OCI-LY7 (cell line): ENCODE measurements around the gene GNAQ. TPM values are rescaled to one million over a fixed set of nuclear protein-coding genes. Genes with fewer than 3 reads are reported as not detected.

Source experiments
- BruUV-seq: library from RNA; stranded (reverse); fragments of 400-500 nt; replicated peaks from 2 replicates; lab custom pipeline; 2021; lab: Mats Ljungman, UMichigan
- CTCF ChIA-PET: fragments of 300-600 bp; sonication (Branson Sonifier 250); formaldehyde crosslinking; loops from one replicate; lab custom pipeline; 2022; ENCODE audit warnings: antibody characterized with exemption; ENCODE audit not compliant: unreplicated experiment; lab: Charles Lee
- POLR2A ChIA-PET: fragments of 300-600 bp; sonication (Branson Sonifier 250); formaldehyde crosslinking; loops from one replicate; lab custom pipeline; 2022; ENCODE audit warnings: antibody characterized with exemption; lab: Charles Lee
- DNase-seq: peaks from one replicate; pipeline ENCODE4 v3.0.0-alpha.2; 2015; ENCODE audit warnings: low spot score
- H2AFZ ChIP-seq: fragments of 200-600 bp; sonication (generic), shearing (Covaris generic); 2 replicates; pipeline ENCODE4 v1.6.1; 2014; ENCODE audit warnings: mild to moderate bottlenecking, antibody characterized with exemption, low read length, moderate library complexity
- H3K27ac ChIP-seq: fragments of 200-600 bp; sonication (generic); 2 replicates; pipeline ENCODE4 v1.5.1; 2014; ENCODE audit warnings: mixed run types, low read depth, mild to moderate bottlenecking, moderate library complexity, low read length, inconsistent platforms; ENCODE audit not compliant: poor library complexity, severe bottlenecking
- H3K36me3 ChIP-seq: fragments of 200-600 bp; sonication (generic); 2 replicates; pipeline ENCODE4 v1.6.1; 2014; ENCODE audit warnings: mild to moderate bottlenecking, antibody characterized with exemption, low read length, moderate library complexity, mixed read lengths; ENCODE audit not compliant: insufficient read depth
- H3K4me1 ChIP-seq: fragments of 200-600 bp; sonication (generic); 2 replicates; pipeline ENCODE4 v1.5.1; 2014; ENCODE audit warnings: mild to moderate bottlenecking, low read length; ENCODE audit not compliant: insufficient read depth, poor library complexity, severe bottlenecking
- H3K4me2 ChIP-seq: fragments of 200-600 bp; sonication (generic); 2 replicates; pipeline ENCODE4 v1.6.1; 2014; ENCODE audit warnings: mild to moderate bottlenecking, low read length
- H3K4me3 ChIP-seq: fragments of 200-600 bp; sonication (generic); 2 replicates; pipeline ENCODE4 v1.5.1; 2014; ENCODE audit warnings: mild to moderate bottlenecking, low read depth, low read length; ENCODE audit not compliant: poor library complexity, severe bottlenecking
- H3K79me2 ChIP-seq: fragments of 200-600 bp; sonication (generic); 2 replicates; pipeline ENCODE4 v1.6.1; 2016; ENCODE audit warnings: low read depth, mild to moderate bottlenecking, low read length, moderate library complexity, mixed read lengths; ENCODE audit not compliant: insufficient read depth
- H3K9me2 ChIP-seq: fragments of 200-600 bp; sonication (generic); 2 replicates; pipeline ENCODE4 v1.6.1; 2016; ENCODE audit warnings: mild to moderate bottlenecking, low read length, mixed read lengths; ENCODE audit not compliant: insufficient read depth
- H3K9me3 ChIP-seq: fragments of 200-600 bp; sonication (generic); 2 replicates; pipeline ENCODE4 v1.6.1; 2014; ENCODE audit warnings: mild to moderate bottlenecking, mixed run types, low read length, mixed read lengths
- H4K20me1 ChIP-seq: fragments of 200-600 bp; sonication (generic); 2 replicates; pipeline ENCODE4 v1.6.1; 2014; ENCODE audit warnings: mild to moderate bottlenecking, antibody characterized with exemption, low read length, moderate library complexity, mixed read lengths; ENCODE audit not compliant: insufficient read depth
- EZH2phosphoT487 ChIP-seq: fragments of 200-600 bp; sonication (generic); IDR thresholded peaks from 2 replicates; pipeline ENCODE4 v1.6.1; 2018; ENCODE audit warnings: low read depth, borderline replicate concordance, mild to moderate bottlenecking, mixed run types, antibody characterized with exemption, low read length, moderate library complexity, mixed read lengths
- intact Hi-C: fragments of 100-400 bp; cut with micrococcal nuclease; formaldehyde crosslinking; loops from one replicate; pipeline ENCODE4 v1.10.0; 2022; ENCODE audit not compliant: unreplicated experiment
- total RNA-seq, 2 experiments: library from RNA; depleted of rRNA in 1 of 2; stranded (reverse); fragments of >200 nt in 1 of 2; shearing (Covaris generic) in 1 of 2; gene quantifications; 2 replicates each; pipeline ENCODE4 v1.2.3, GENCODE V29; 2014 to 2022
- TF ChIP-seq, protein P1 (sequence below): fragments of 200-600 bp; sonication (generic); conservative IDR thresholded peaks from 2 replicates; pipeline ENCODE4 v1.5.1; 2014; ENCODE audit warnings: mild to moderate bottlenecking, antibody characterized with exemption, low read length, moderate library complexity, mixed read lengths

GNAQ gene
- total RNA-seq, 2 experiments from 2014 or later: not detected

GRCh38 chr9:77677957-77678535 is 353.6 kb downstream of the GNAQ start:
- no peak overlapping the region for H3K4me3 ChIP-seq
- intact Hi-C loops: no loop called here
- DNase-seq: no peak
- no peak overlapping the region for H3K4me2 ChIP-seq
- no peak for TF ChIP-seq EZH2phosphoT487
- TF ChIP-seq, protein P1, sequence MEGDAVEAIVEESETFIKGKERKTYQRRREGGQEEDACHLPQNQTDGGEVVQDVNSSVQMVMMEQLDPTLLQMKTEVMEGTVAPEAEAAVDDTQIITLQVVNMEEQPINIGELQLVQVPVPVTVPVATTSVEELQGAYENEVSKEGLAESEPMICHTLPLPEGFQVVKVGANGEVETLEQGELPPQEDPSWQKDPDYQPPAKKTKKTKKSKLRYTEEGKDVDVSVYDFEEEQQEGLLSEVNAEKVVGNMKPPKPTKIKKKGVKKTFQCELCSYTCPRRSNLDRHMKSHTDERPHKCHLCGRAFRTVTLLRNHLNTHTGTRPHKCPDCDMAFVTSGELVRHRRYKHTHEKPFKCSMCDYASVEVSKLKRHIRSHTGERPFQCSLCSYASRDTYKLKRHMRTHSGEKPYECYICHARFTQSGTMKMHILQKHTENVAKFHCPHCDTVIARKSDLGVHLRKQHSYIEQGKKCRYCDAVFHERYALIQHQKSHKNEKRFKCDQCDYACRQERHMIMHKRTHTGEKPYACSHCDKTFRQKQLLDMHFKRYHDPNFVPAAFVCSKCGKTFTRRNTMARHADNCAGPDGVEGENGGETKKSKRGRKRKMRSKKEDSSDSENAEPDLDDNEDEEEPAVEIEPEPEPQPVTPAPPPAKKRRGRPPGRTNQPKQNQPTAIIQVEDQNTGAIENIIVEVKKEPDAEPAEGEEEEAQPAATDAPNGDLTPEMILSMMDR: no peak
- POLR2A ChIA-PET: no interaction called here
- H3K36me3 ChIP-seq: no peaks in the 10 kb centered on the region
- H3K9me2 ChIP-seq: no peaks in the 10 kb centered on the region
- H4K20me1 ChIP-seq: no peaks in the 10 kb centered on the region
- CTCF ChIA-PET: no interaction called here
- H3K4me1 ChIP-seq: no peaks in the 10 kb centered on the region
- H3K79me2 ChIP-seq: no peaks in the 10 kb centered on the region
- no peak overlapping the region for H3K27ac ChIP-seq
- H2AFZ ChIP-seq: no peak overlapping the region
- H3K9me3 ChIP-seq: no peaks in the 10 kb centered on the region
- no TSS peak for BruUV-seq

GRCh38 chr9:77677397-77677796 is 354.2 kb downstream of the GNAQ start:
- H4K20me1 ChIP-seq: no peaks in the 10 kb centered on the region
- no peak overlapping the region for H3K27ac ChIP-seq
- no peaks in the 10 kb centered on the region for H3K4me1 ChIP-seq
- H3K4me2 ChIP-seq: no peak overlapping the region
- H3K9me2 ChIP-seq: no peaks in the 10 kb centered on the region
- no peak overlapping the region for H2AFZ ChIP-seq
- ChIA-PET POLR2A (no interaction called here), CTCF (no interaction called here)
- no peak overlapping the region for H3K4me3 ChIP-seq
- no peaks in the 10 kb centered on the region for H3K9me3 ChIP-seq
- BruUV-seq: no TSS peak
- no peaks in the 10 kb centered on the region for H3K79me2 ChIP-seq
- DNase-seq: no peak
- TF ChIP-seq, protein P1: no peak
- no peak for TF ChIP-seq EZH2phosphoT487
- intact Hi-C loops: no loop called here
- H3K36me3 ChIP-seq: no peaks in the 10 kb centered on the region
